GM20431 (cell line): ENCODE measurements around the gene BRI3.

Experiments
- in situ Hi-C: fragments of 300-500 bp; cut with MseI, MboI; formaldehyde crosslinking; loops from one replicate; pipeline ENCODE4 v1.15.0; 2020; ENCODE audit warnings: low sequenced_read_pairs; ENCODE audit not compliant: unreplicated experiment

Gene BRI3

DNA sequence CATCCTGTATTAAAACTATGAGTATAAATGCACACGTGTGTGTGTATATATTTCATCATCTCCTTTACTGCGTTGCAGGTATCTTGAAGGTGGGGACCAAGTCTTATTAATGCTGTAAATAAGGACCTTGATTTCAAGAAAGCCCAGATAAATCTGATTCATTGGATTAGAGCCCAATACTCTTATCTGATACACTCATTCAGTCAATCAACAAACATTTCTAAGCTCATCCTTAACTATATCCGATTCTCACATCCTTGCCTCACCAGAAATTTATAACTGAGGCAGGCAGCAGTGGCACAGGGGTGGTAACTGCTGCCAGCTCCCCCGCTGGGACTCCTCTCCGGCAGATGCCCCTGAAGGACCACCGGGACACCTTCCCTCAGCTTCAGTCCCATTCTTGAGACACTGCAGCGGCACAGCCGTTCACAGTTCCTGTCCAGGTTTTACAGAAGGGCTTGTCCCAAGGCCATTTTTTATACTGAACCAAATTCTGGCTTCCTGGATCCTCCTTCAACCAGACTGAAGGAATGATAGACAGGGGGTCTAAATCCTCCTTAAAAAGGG, 54.0 kb downstream of the BRI3 start:
- in situ Hi-C loops: no loop called here

DNA sequence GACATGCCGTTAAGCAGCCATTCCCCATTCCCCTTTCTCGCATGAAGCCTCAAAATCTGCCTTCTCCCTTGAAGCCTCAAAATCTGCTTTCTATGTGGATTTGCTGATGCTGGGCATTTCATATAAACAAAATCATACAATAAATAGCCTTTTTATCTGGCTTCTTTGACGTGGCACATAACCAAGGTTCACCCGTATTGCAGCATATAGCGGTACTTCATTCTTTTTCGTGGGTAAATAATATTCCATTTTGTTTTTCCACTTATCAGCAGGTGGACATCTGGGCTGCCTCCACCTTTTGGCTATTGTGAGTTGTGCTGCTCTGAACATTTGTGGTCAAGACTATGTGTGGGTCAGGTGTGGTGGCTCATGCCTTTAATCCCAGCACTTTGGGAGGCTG, 57.0 kb downstream of the BRI3 start:
- in situ Hi-C loops: no loop called here

DNA sequence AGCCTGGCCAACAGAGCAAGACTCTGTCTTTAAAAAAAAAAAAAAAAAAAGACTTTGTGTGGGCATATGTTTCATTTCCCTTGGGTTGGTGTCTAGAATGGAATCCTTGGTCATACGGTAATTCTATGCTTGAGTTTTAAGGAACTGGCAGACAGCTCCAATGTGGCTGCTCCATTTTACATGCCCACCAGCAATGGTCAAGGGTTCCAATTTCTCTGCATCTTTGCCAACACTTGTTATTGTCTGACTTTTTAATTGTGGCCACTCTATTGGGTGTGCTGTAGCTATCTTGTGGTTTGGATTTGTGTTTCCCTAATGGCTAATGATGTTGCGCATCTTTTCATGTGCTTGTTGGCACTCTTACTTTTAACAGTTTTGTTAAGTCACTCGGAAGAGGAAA, 57.6 kb downstream of the BRI3 start:
- in situ Hi-C loops: no loop called here

DNA sequence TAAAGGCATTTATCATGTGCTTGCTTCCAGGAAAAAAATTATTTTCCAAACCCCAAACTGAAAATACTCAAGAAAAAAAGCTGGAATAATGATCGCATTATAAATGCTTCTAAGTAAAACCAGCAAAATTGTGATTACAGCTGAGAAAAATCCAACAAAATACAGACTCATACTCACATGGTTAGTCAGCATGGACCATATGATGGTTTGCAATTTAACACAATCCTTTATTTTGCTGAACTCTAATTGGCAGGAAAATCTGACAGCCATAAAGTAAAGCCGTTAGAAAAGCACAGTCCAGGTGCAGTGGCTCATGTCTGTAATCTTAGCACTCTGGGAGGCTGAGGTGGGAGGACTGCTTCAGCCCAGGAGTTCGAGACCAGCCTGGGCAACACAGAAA, 59.6 kb downstream of the BRI3 start:
- in situ Hi-C loops: no loop called here
